HepG2 (cell line): ENCODE data around the gene COX4I2. TPM values are rescaled to one million over a fixed set of nuclear protein-coding genes. Genes with fewer than 3 reads are reported as not detected.

Source experiments
- CHCHD3 ChIP-seq: sonication (generic); formaldehyde crosslinking; IDR thresholded peaks from 2 replicates; pipeline ENCODE4 v1.8.0; 2022; ENCODE audit warnings: mild to moderate bottlenecking, missing genetic modification reagents, moderate library complexity
- CHD2 ChIP-seq: IDR thresholded peaks from 2 replicates; pipeline ENCODE4 v1.6.1; 2011; ENCODE audit warnings: low read depth, low read length, improper control_type of control experiment
- KLF16 ChIP-seq, 2 experiments: sonication (generic) in 1 of 2; formaldehyde crosslinking in 1 of 2; IDR thresholded peaks; 2 replicates each; pipeline versions ENCODE4 v1.6.1 to v1.8.0; 2016 to 2023; ENCODE audit warnings: missing genetic modification reagents in 2 of 2, missing compliant biosample characterization in 1 of 2
- MED8 ChIP-seq: sonication (generic); formaldehyde crosslinking; IDR thresholded peaks from 2 replicates; pipeline ENCODE4 v1.8.1; 2023; ENCODE audit warnings: mild to moderate bottlenecking, missing genetic modification reagents; ENCODE audit not compliant: insufficient replicate concordance
- ZFP90 ChIP-seq: sonication (generic); formaldehyde crosslinking; IDR thresholded peaks from 2 replicates; pipeline ENCODE4 v1.8.0; 2022; ENCODE audit warnings: missing genetic modification reagents, mild to moderate bottlenecking, inconsistent platforms, borderline replicate concordance
- ZNF383 ChIP-seq: sonication (generic); formaldehyde crosslinking; IDR thresholded peaks from 2 replicates; pipeline ENCODE4 v1.4.0; 2020; ENCODE audit warnings: missing genetic modification reagents, mild to moderate bottlenecking, borderline replicate concordance
- ZNF598 ChIP-seq: sonication (generic); formaldehyde crosslinking; IDR thresholded peaks from 2 replicates; pipeline ENCODE4 v1.5.1; 2020; ENCODE audit warnings: mild to moderate bottlenecking, missing genetic modification reagents, borderline replicate concordance
- ZNF615 ChIP-seq: sonication (generic); formaldehyde crosslinking; IDR thresholded peaks from 2 replicates; pipeline ENCODE4 v1.5.0; 2020; ENCODE audit warnings: mild to moderate bottlenecking, missing genetic modification reagents, borderline replicate concordance
- ZNF788 ChIP-seq: sonication (generic); formaldehyde crosslinking; IDR thresholded peaks from 2 replicates; pipeline ENCODE4 v1.5.0; 2020; ENCODE audit warnings: mild to moderate bottlenecking, missing genetic modification reagents, borderline replicate concordance
- ZNF816 ChIP-seq: sonication (generic); formaldehyde crosslinking; IDR thresholded peaks from 2 replicates; pipeline ENCODE4 v1.8.0; 2022; ENCODE audit warnings: missing genetic modification reagents, mild to moderate bottlenecking, borderline replicate concordance
- polyA plus RNA-seq, 8 experiments: library from polyadenylated mRNA; depleted of rRNA in 3 of 8; stranded (reverse) in 7 of 8; unstranded in 1 of 8; fragments of >200 nt; fragmentation: Illumina TruSeq in 4 of 8; extraction: Trizol in 4 of 8; gene quantifications; 2 replicates each; pipeline versions ENCODE4 v1.2.1 to v1.2.3, GENCODE V29; 2011 to 2016; ENCODE audit warnings: low read depth in 4 of 8, missing spikeins in 1 of 8, mixed read lengths in 1 of 8; ENCODE audit not compliant: insufficient read depth in 1 of 8
- total RNA-seq, 5 experiments: library from RNA; depleted of rRNA; stranded (reverse); fragments of >200 nt; fragmentation: Illumina TruSeq; extraction: Trizol; gene quantifications; 2 replicates each; pipeline ENCODE4 v1.2.3, GENCODE V29; 2016; ENCODE audit warnings: low read depth in 1 of 5
- TF ChIP-seq, protein P1 (sequence below): sonication (generic); formaldehyde crosslinking; IDR thresholded peaks from 2 replicates; pipeline ENCODE4 v1.5.0; 2020; ENCODE audit warnings: mild to moderate bottlenecking, missing genetic modification reagents
- TF ChIP-seq, protein P2 (sequence below): sonication (generic); formaldehyde crosslinking; IDR thresholded peaks from 2 replicates; pipeline ENCODE4 v1.4.0; 2020; ENCODE audit warnings: missing genetic modification reagents, mild to moderate bottlenecking, borderline replicate concordance
- TF ChIP-seq, protein P3 (sequence below): sonication (generic); formaldehyde crosslinking; IDR thresholded peaks from 2 replicates; pipeline ENCODE4 v1.4.0; 2020; ENCODE audit warnings: low read depth, mild to moderate bottlenecking, missing genetic modification reagents
- TF ChIP-seq, protein P4 (sequence below): IDR thresholded peaks from 2 replicates; pipeline ENCODE4 v1.6.1; 2016
- TF ChIP-seq, protein P5 (sequence below): sonication (generic); formaldehyde crosslinking; IDR thresholded peaks from 2 replicates; pipeline ENCODE4 v1.5.0; 2020; ENCODE audit warnings: missing genetic modification reagents
- TF ChIP-seq, protein P6 (sequence below): sonication (generic); formaldehyde crosslinking; IDR thresholded peaks from 2 replicates; pipeline ENCODE4 v1.5.0; 2020; ENCODE audit warnings: mild to moderate bottlenecking, missing genetic modification reagents

The COX4I2 gene
- total and polyA plus RNA-seq, 2 of the 13 experiments (the other 11 are each of a cell fraction or from before 2014, with no cell fraction given), result 1.1 TPM; not detected in 1

DNA sequence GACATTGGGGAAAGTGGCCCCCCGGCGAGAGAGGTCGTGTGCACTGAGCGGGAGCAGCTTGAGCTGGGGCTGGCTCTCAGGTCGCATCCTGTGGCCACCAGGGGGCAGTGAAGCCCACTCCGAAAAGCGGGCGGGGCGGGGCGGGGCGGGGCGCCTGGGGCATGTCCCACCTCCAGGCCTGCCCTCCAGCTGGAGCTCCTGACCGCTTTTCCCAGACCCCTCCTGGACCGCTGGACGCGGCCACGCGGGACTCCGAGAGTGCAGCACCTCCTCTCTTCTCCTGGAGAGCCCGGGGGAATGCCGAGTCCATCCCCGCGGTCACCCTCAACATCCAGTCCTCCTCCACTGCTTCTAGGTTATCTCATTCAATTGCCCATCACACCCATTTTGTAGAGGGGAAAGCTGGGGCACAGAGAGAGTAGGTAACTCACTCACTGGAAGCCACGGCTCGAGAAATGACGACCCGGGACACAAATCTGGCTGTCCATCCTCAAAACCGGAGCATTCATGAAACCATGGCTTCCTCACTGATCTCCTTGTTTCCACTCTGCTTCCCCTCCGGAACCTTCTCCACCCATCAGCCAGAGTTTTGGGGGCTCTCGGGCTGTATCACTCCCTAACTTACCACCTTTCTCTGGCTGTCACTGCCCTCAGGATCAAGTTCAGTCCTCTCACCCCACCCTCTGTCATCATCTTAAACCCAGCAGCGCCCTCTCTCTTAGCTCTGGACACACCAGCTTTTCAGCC, 24.1 kb downstream of the COX4I2 start (continued):
- TF ChIP-seq, protein P1, sequence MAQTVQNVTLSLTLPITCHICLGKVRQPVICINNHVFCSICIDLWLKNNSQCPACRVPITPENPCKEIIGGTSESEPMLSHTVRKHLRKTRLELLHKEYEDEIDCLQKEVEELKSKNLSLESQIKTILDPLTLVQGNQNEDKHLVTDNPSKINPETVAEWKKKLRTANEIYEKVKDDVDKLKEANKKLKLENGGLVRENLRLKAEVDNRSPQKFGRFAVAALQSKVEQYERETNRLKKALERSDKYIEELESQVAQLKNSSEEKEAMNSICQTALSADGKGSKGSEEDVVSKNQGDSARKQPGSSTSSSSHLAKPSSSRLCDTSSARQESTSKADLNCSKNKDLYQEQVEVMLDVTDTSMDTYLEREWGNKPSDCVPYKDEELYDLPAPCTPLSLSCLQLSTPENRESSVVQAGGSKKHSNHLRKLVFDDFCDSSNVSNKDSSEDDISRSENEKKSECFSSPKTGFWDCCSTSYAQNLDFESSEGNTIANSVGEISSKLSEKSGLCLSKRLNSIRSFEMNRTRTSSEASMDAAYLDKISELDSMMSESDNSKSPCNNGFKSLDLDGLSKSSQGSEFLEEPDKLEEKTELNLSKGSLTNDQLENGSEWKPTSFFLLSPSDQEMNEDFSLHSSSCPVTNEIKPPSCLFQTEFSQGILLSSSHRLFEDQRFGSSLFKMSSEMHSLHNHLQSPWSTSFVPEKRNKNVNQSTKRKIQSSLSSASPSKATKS (CRISPR knock-in tag), result no peak
- TF ChIP-seq MED8 (CRISPR knock-in tag) (peak; percentile 64), ZNF788 (CRISPR knock-in tag) (peak; percentile 84), ZFP90 (CRISPR knock-in tag) (peak; percentile 36; the same call in 1 of the 2 replicates), ZNF383 (CRISPR knock-in tag) (peak; percentile 64; the same call in 1 of the 2 replicates), ZNF816 (CRISPR knock-in tag) (peak; percentile 90; the same call in 1 of the 2 replicates), KLF16 (CRISPR knock-in tag; IDR thresholded peaks at IDR 0.05) (peak in 1 of 2 experiments; percentile 79; a peak in 2 of 4 replicates), ZNF598 (CRISPR knock-in tag) (no peak), CHCHD3 (CRISPR knock-in tag) (no peak), ZNF615 (CRISPR knock-in tag) (no peak), CHD2 (no peak)
- TF ChIP-seq, protein P2, sequence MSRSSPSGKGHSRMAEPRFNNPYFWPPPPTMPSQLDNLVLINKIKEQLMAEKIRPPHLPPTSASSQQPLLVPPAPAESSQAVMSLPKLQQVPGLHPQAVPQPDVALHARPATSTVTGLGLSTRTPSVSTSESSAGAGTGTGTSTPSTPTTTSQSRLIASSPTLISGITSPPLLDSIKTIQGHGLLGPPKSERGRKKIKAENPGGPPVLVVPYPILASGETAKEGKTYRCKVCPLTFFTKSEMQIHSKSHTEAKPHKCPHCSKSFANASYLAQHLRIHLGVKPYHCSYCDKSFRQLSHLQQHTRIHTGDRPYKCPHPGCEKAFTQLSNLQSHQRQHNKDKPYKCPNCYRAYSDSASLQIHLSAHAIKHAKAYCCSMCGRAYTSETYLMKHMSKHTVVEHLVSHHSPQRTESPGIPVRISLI (CRISPR knock-in tag), result peak; percentile 73
- TF ChIP-seq, protein P3, sequence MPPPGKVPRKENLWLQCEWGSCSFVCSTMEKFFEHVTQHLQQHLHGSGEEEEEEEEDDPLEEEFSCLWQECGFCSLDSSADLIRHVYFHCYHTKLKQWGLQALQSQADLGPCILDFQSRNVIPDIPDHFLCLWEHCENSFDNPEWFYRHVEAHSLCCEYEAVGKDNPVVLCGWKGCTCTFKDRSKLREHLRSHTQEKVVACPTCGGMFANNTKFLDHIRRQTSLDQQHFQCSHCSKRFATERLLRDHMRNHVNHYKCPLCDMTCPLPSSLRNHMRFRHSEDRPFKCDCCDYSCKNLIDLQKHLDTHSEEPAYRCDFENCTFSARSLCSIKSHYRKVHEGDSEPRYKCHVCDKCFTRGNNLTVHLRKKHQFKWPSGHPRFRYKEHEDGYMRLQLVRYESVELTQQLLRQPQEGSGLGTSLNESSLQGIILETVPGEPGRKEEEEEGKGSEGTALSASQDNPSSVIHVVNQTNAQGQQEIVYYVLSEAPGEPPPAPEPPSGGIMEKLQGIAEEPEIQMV (CRISPR knock-in tag), result peak; percentile 57
- TF ChIP-seq, protein P4, sequence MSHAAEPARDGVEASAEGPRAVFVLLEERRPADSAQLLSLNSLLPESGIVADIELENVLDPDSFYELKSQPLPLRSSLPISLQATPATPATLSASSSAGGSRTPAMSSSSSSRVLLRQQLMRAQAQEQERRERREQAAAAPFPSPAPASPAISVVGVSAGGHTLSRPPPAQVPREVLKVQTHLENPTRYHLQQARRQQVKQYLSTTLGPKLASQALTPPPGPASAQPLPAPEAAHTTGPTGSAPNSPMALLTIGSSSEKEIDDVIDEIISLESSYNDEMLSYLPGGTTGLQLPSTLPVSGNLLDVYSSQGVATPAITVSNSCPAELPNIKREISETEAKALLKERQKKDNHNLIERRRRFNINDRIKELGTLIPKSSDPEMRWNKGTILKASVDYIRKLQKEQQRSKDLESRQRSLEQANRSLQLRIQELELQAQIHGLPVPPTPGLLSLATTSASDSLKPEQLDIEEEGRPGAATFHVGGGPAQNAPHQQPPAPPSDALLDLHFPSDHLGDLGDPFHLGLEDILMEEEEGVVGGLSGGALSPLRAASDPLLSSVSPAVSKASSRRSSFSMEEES (CRISPR knock-in tag), result 0 out of 2 replicates have a peak, but pooled peaks have one; percentile 36
- TF ChIP-seq, protein P5, sequence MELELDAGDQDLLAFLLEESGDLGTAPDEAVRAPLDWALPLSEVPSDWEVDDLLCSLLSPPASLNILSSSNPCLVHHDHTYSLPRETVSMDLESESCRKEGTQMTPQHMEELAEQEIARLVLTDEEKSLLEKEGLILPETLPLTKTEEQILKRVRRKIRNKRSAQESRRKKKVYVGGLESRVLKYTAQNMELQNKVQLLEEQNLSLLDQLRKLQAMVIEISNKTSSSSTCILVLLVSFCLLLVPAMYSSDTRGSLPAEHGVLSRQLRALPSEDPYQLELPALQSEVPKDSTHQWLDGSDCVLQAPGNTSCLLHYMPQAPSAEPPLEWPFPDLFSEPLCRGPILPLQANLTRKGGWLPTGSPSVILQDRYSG (CRISPR knock-in tag), result no peak
- TF ChIP-seq, protein P6, sequence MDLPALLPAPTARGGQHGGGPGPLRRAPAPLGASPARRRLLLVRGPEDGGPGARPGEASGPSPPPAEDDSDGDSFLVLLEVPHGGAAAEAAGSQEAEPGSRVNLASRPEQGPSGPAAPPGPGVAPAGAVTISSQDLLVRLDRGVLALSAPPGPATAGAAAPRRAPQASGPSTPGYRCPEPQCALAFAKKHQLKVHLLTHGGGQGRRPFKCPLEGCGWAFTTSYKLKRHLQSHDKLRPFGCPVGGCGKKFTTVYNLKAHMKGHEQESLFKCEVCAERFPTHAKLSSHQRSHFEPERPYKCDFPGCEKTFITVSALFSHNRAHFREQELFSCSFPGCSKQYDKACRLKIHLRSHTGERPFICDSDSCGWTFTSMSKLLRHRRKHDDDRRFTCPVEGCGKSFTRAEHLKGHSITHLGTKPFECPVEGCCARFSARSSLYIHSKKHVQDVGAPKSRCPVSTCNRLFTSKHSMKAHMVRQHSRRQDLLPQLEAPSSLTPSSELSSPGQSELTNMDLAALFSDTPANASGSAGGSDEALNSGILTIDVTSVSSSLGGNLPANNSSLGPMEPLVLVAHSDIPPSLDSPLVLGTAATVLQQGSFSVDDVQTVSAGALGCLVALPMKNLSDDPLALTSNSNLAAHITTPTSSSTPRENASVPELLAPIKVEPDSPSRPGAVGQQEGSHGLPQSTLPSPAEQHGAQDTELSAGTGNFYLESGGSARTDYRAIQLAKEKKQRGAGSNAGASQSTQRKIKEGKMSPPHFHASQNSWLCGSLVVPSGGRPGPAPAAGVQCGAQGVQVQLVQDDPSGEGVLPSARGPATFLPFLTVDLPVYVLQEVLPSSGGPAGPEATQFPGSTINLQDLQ, result peak; percentile 75; the same call in 1 of the 2 replicates
- TF ChIP-seq, all 625 proteins: peak for 320
